HG03095 (cell line): Measurements from ENCODE around the gene ATG10.
"Not testable (repeated sequence)": the region's sequence is repeated elsewhere in the genome, so short reads cannot be mapped to it uniquely, and the experiment has no call there.

Source experiments
- ATAC-seq: cut with Tn5 transposase; IDR thresholded peaks from one replicate; pipeline ENCODE4 v1.9.1; 2021; ENCODE audit warnings: moderate library complexity; ENCODE audit not compliant: unreplicated experiment

The ATG10 gene

GRCh38 chr5:81971712-81972491 lies at the start of gene ATG10:
TSS of gene ATG10 (plus strand) at chr5:81972023. CDS start at chr5:81987571, 15,548 bp downstream.
- ATAC-seq, result peak; percentile 95

GRCh38 chr5:81922854-81923279 lies 49.0 kb upstream of the ATG10 start:
- no peak for ATAC-seq

GRCh38 chr5:81924442-81924841 lies 47.4 kb upstream of the ATG10 start:
- ATAC-seq, result no peak

GRCh38 chr5:81925009-81925408 lies 46.8 kb upstream of the ATG10 start:
- ATAC-seq, result no peak

GRCh38 chr5:81925981-81926380 lies 45.8 kb upstream of the ATG10 start:
- no peak for ATAC-seq

GRCh38 chr5:81936066-81936465 lies 35.8 kb upstream of the ATG10 start:
- no peak for ATAC-seq

GRCh38 chr5:81936750-81937149 lies 35.1 kb upstream of the ATG10 start:
- no peak for ATAC-seq

- no peak for ATAC-seq
Observed at GRCh38 chr5:81942746-81943145, 29.1 kb upstream of the ATG10 start.

GRCh38 chr5:81948349-81948748 lies 23.5 kb upstream of the ATG10 start:
- no peak for ATAC-seq

GRCh38 chr5:81949462-81949861 lies 22.4 kb upstream of the ATG10 start:
- ATAC-seq, result no peak

GRCh38 chr5:81950996-81951395 lies 20.8 kb upstream of the ATG10 start:
- ATAC-seq, result no peak

GRCh38 chr5:81954796-81955195 lies 17.0 kb upstream of the ATG10 start:
- not testable (repeated sequence) for ATAC-seq

GRCh38 chr5:81958129-81958528 lies 13.7 kb upstream of the ATG10 start:
- not testable (repeated sequence) for ATAC-seq

- no peak for ATAC-seq
Observed at GRCh38 chr5:81961651-81962440, 10.0 kb upstream of the ATG10 start.

GRCh38 chr5:81963544-81963943 lies 8.3 kb upstream of the ATG10 start:
- no peak for ATAC-seq

GRCh38 chr5:81965524-81965923 lies 6.3 kb upstream of the ATG10 start:
- no peak for ATAC-seq

- no peak for ATAC-seq
Observed at GRCh38 chr5:81969226-81969625, 2.6 kb upstream of the ATG10 start.

GRCh38 chr5:81969912-81970311 lies 1.9 kb upstream of the ATG10 start:
- ATAC-seq, result no peak

GRCh38 chr5:81971111-81971711 lies 612 bp upstream of the ATG10 start:
- no peak for ATAC-seq

GRCh38 chr5:81972492-81972783 lies 615 bp downstream of the ATG10 start:
- peak; percentile 38 for ATAC-seq

- ATAC-seq, result no peak
Observed at GRCh38 chr5:81980160-81980559, 8.3 kb downstream of the ATG10 start.
